Measurements from ENCODE around the gene YY1.

Gene YY1

DNA sequence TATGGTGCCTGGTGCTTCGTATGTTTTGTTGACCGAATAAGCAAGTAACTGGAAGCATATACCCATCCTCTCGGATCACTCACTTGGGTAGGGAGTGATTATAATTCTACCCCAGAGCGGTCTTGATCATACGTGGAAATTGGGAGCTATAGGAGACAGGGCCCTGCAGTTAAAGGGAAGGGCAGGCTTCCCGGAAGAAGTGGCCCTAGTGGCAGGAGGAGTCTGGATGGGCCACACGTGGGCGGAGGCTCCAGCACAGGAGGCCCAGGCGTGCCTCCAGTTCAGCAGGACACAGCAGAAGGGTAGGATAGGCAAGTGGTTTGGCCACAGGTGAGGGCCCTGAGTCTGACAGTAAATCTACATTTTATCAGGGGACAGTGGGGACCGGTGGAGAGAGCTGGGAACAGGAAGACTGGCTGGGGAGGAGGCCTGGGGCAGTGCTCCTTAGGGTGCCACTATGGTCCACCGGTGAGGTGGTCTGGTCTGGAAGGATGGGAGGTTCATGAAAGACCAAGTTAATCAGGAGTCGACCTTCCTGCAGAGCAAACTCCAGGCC lies 23.5 kb upstream of the YY1 start:
- no peak overlapping the region for H3K4me3 ChIP-seq (ENCODE audit: low read depth, low read length)
- no peak for TF ChIP-seq CTCF (IDR thresholded peaks at IDR 0.05; ENCODE audit: borderline replicate concordance, insufficient read depth, low read depth, low read length)

DNA sequence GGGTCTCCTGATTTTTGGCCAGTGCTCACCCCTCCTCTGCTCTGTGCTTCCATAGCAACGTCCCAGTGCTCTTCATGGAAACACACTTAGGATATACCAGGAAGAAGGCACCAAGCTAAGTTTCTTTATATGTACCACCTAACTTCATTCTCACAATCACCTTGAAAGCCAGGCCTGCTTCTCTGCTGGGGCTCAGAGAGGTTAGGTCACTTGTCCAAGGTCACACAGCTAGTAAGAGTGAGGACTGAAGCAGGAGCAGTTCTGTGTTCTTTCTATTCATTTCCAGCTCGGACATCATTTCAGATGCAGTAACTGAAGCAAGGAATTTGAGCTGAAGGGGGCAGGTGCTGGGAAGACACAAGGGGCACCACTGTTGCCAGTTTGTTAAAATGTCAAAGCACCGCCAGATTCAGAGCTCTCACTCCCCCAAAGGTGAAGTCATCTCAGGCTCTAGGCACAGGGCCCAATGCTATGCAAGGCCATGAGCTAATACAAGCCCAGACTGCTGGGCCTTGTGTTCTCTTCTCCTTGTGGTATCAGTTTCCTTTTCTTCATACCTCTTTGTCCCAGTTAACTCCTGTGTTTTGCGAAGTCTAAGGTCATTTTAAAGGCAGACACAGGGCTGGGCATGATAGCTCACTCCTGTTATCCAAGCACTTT lies 19.7 kb upstream of the YY1 start:
- no peak overlapping the region for H3K4me3 ChIP-seq (ENCODE audit: low read depth, low read length)
- no peak for TF ChIP-seq CTCF (IDR thresholded peaks at IDR 0.05; ENCODE audit: borderline replicate concordance, insufficient read depth, low read depth, low read length)

DNA sequence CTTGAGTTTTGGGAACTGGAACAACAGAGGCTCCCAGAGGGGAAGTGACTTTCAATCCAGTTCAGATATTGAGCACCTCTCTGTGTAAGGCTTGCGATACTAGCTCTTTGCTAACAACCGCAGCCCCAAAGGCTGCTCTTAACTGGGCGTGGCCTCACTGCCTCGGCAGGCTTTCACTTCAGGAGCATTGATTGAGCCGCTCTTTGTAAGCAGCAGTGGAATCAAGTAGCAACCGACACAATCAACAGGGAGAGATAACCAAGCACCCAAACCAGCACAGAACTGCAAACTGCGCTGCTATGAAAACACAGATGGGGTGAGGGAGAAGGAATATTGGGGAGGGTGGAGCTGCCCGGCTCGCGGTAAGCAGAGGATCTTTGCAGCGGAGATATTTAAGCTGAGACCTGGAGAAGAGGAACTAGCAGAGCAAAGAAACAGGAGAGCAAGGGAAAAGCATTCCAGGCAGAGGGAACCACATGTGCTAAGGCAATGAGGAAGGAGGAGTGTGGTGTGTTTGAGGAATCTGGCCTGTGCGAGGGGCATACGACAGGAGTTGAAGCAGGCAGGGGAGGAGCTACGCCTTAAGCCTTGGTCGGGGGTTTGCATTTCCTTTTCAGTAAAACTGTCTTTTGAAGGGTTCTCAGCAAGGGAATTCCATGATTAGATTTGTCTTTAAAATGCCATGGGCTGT lies 17.3 kb upstream of the YY1 start:
- no peak for TF ChIP-seq CTCF (IDR thresholded peaks at IDR 0.05; ENCODE audit: borderline replicate concordance, insufficient read depth, low read depth, low read length)
- H3K4me3 ChIP-seq (ENCODE audit: low read depth, low read length), result peak overlapping the region; percentile 62

- peak overlapping the region; percentile 62 for H3K4me3 ChIP-seq (ENCODE audit: low read depth, low read length)
- no peak for TF ChIP-seq CTCF (IDR thresholded peaks at IDR 0.05; ENCODE audit: borderline replicate concordance, insufficient read depth, low read depth, low read length)
These were observed 16.5 kb upstream of the YY1 start for GRCh38 chr14:100222224-100223093.

DNA sequence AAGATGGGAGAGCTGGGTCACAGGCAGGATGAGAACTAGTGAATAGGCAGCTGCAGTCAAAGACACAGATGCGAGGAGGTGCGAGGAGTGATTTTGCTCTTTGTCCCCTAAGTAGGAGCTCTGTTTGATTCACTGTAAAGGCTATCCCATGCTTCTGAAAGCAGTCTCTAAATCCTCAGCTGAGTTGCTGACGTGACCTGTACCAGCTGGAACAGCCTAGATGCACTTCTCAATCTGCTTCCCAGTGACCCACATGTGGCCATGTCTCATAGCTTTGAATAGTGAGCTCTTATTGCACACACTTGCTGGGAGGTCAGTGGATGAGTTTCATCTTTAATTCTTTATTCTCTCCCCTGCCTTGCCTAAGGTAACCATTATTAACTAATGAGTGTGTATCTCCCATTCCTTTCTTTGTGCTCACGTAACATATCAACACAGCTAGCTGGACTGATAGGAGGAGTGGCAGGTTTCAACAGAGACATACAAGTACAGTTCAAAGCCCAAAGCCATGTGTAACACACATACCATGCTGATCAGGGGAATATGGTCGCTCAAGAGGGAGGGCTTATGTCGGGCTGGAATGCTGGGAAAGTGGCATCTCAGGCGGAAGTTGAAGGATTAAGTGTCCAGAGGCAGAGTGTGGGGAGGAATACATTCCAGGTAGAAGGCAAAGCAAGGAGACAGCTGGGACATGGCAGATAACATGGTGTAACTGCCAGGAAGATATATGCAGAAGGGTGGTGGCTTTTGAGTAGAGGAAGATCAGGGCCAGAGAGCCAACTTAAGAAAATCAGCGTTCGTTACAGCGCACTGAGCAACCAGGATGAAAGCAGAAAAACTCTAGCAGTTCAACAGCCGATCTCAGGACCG lies 15.4 kb upstream of the YY1 start:
- H3K4me3 ChIP-seq (ENCODE audit: low read depth, low read length), result no peak overlapping the region
- no peak for TF ChIP-seq CTCF (IDR thresholded peaks at IDR 0.05; ENCODE audit: borderline replicate concordance, insufficient read depth, low read depth, low read length)

DNA sequence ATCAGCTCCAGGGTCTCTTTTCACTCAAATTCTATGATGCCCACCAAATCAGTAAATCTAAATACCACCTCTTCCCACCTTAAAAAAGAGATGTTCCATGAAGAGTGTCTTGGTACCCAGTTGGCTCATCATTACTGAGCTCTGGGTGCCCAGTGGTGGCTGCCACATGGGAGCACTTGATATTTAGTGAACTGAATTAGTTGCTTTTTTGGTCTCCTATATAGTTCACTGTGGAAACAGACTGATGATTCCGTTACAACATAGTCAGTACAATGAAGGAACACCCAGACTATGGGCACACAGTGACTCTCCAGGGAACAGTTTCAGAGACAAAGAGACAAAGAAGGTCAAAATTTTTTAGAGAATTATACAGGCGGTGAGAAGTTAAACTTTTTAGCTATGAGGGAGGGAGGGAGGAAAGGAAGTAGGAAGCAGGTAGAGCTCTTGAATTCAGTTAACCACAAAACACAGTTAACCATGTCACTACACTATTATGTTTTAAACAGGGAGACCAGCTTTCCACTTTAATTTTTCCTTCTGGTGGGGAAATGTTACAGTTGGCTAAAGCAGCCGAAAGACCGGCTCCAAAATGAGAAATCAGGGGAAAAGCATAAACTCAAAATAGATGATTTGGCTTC lies 14.6 kb upstream of the YY1 start:
- H3K4me3 ChIP-seq (ENCODE audit: low read depth, low read length), result no peak overlapping the region
- TF ChIP-seq CTCF (IDR thresholded peaks at IDR 0.05; ENCODE audit: borderline replicate concordance, insufficient read depth, low read depth, low read length), result no peak

Data from GM12875 (cell line).